ENCODE data around the gene NUP93.
"Not testable (repeated sequence)": the region's sequence is repeated elsewhere in the genome, so short reads cannot be mapped to it uniquely, and the experiment has no call there.

GRCh38 chr16:56739378-56739777, 9.4 kb downstream of the NUP93 start:
- TF ChIP-seq CTCF (IDR thresholded peaks at IDR 0.05; ENCODE audit: extremely low read depth in 1 of 2, insufficient read depth in 1 of 2, low read depth in 1 of 2, low read length in 2 of 2); POLR2AphosphoS5 (IDR thresholded peaks at IDR 0.05; ENCODE audit: insufficient read depth, low read depth, low read length); POLR2A (IDR thresholded peaks at IDR 0.05; ENCODE audit: low read depth, low read length); EZH2 (IDR thresholded peaks at IDR 0.05; ENCODE audit: borderline replicate concordance, low read depth, low read length, severe bottlenecking); MYC (IDR thresholded peaks at IDR 0.05; ENCODE audit: low read depth, low read length): not testable (repeated sequence)
- TF ChIP-seq, protein P1, sequence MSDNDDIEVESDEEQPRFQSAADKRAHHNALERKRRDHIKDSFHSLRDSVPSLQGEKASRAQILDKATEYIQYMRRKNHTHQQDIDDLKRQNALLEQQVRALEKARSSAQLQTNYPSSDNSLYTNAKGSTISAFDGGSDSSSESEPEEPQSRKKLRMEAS (IDR thresholded peaks at IDR 0.05; ENCODE audit: insufficient read depth, insufficient read length), result not testable (repeated sequence)
